ENCODE data around the gene TLR5. TPM values are rescaled to one million over a fixed set of nuclear protein-coding genes. Genes with fewer than 3 reads are reported as not detected.
A peak's percentile ranks its signal among the peaks of the same experiment; 100 is the strongest.

Gene TLR5
- polyA plus RNA-seq, 3 donors, result 35.5 to 58.0 (median 45.7) TPM

GRCh38 chr1:223189903-223190724, 47.1 kb upstream of the TLR5 start:
- peaks cover 0 to 3% of the 10 kb centered on the region in 2 donors for H3K9me3 ChIP-seq (replicated peaks in 1 of 2; ENCODE audit: control insufficient read depth in 1 of 2, insufficient read depth in 1 of 2, low read length in 2 of 2)
- Mint-ChIP-seq H3K27ac (peak overlapping the region in 5 of 7 donors; percentile 35 to 86 (median 46)), H3K27me3 (ENCODE audit: low read depth in 3 of 3) (peaks cover 0 to 3% (median 1%) of the 10 kb centered on the region in 3 donors), H3K4me3 (no peak overlapping the region), H3K36me3 (peaks cover 0 to 2% of the 10 kb centered on the region in 2 donors), H3K4me1 (peaks cover 27% of the 10 kb centered on the region), H3K9me3 (peaks cover 0 to 4% (median 2%) of the 10 kb centered on the region in 7 donors)
- H3K36me3 ChIP-seq (replicated peaks in 1 of 2; ENCODE audit: control insufficient read depth in 1 of 2, insufficient read depth in 2 of 2, low read length in 2 of 2), result no peaks in the 10 kb centered on the region
- H4K20me1 ChIP-seq (ENCODE audit: insufficient read depth, low read length), result no peaks in the 10 kb centered on the region
- no peak for TF ChIP-seq CTCF (IDR thresholded peaks at IDR 0.05)
- 100% methylated on average over 3 of the region's 10 CpGs for WGBS (ENCODE audit: insufficient coverage)
- no peaks in the 10 kb centered on the region for H3K79me2 ChIP-seq (ENCODE audit: insufficient read depth, low read length)
- H3K4me1 ChIP-seq (ENCODE audit: control insufficient read depth in 1 of 2, insufficient read depth in 2 of 2, low read length in 2 of 2), result peaks cover 21 to 28% of the 10 kb centered on the region in 2 donors
- no peak overlapping the region for H3K9ac ChIP-seq (ENCODE audit: insufficient read depth, low read length, poor library complexity, severe bottlenecking)
- peak in 1 of 3 donors; percentile 74 for DNase-seq
- intact Hi-C loops (cut with micrococcal nuclease), result no loop called here
- no peak overlapping the region for H2AFZ ChIP-seq (ENCODE audit: insufficient read depth, low read depth, low read length, poor library complexity, severe bottlenecking)
- H3K4me3 ChIP-seq (replicated peaks in 1 of 3; ENCODE audit: low read depth in 2 of 3, low read length in 3 of 3), result no peak overlapping the region
- H3K27ac ChIP-seq (ENCODE audit: low read depth in 1 of 2, low read length in 2 of 2), result peak overlapping the region in 1 of 2 donors; percentile 32
- no peak overlapping the region for H3K4me2 ChIP-seq (replicated peaks; ENCODE audit: extremely low read depth, low read length, poor library complexity, severe bottlenecking)
- H3K27me3 ChIP-seq (ENCODE audit: control insufficient read depth in 2 of 2, insufficient read depth in 2 of 2, low read length in 2 of 2), result no peaks in the 10 kb centered on the region

GRCh38 chr1:223189525-223189902, 46.5 kb upstream of the TLR5 start:
- Histone ChIP-seq H3K4me3 (replicated peaks in 1 of 3; ENCODE audit: low read depth in 2 of 3, low read length in 3 of 3) (no peak overlapping the region), H4K20me1 (ENCODE audit: insufficient read depth, low read length) (no peaks in the 10 kb centered on the region), H3K9me3 (replicated peaks in 1 of 2; ENCODE audit: control insufficient read depth in 1 of 2, insufficient read depth in 1 of 2, low read length in 2 of 2) (peaks cover 0 to 3% of the 10 kb centered on the region in 2 donors), H3K36me3 (replicated peaks in 1 of 2; ENCODE audit: control insufficient read depth in 1 of 2, insufficient read depth in 2 of 2, low read length in 2 of 2) (no peaks in the 10 kb centered on the region), H3K4me1 (ENCODE audit: control insufficient read depth in 1 of 2, insufficient read depth in 2 of 2, low read length in 2 of 2) (peaks cover 21 to 28% of the 10 kb centered on the region in 2 donors), H3K9ac (ENCODE audit: insufficient read depth, low read length, poor library complexity, severe bottlenecking) (no peak overlapping the region), H2AFZ (ENCODE audit: insufficient read depth, low read depth, low read length, poor library complexity, severe bottlenecking) (no peak overlapping the region), H3K79me2 (ENCODE audit: insufficient read depth, low read length) (no peaks in the 10 kb centered on the region), H3K4me2 (replicated peaks; ENCODE audit: extremely low read depth, low read length, poor library complexity, severe bottlenecking) (no peak overlapping the region), H3K27me3 (ENCODE audit: control insufficient read depth in 2 of 2, insufficient read depth in 2 of 2, low read length in 2 of 2) (no peaks in the 10 kb centered on the region), H3K27ac (ENCODE audit: low read depth in 1 of 2, low read length in 2 of 2) (no peak overlapping the region)
- H3K27me3 Mint-ChIP-seq (ENCODE audit: low read depth in 3 of 3), result peaks cover 0 to 5% (median 1%) of the 10 kb centered on the region in 3 donors
- H3K36me3 Mint-ChIP-seq, result no peaks in the 10 kb centered on the region
- no peak for DNase-seq
- no peak for TF ChIP-seq CTCF (IDR thresholded peaks at IDR 0.05)
- 97% methylated on average over 4 of the region's 4 CpGs for WGBS (ENCODE audit: insufficient coverage)
- peaks cover 30% of the 10 kb centered on the region for H3K4me1 Mint-ChIP-seq
- H3K27ac Mint-ChIP-seq, result peak overlapping the region in 2 of 7 donors; percentile 33 to 63
- intact Hi-C loops (cut with micrococcal nuclease), result no loop called here
- no peak overlapping the region for H3K4me3 Mint-ChIP-seq
- H3K9me3 Mint-ChIP-seq, result peaks cover 0 to 3% (median 2%) of the 10 kb centered on the region in 7 donors

Measured in CD14-positive monocyte (primary cell).